Body of pancreas (tissue), 4 donors: Measurements from ENCODE around the gene ADGRB2.

Experiments used
- CTCF ChIP-seq, 7 experiments: fragments of 450-650 bp in 4 of 7; fragments of 200-600 bp in 3 of 7; sonication (generic) in 3 of 7; IDR thresholded peaks; one replicate each; pipeline ENCODE4 v1.5.1; 2016 to 2019; ENCODE audit warnings: antibody characterized with exemption in 7 of 7
- POLR2A ChIP-seq, 3 donors: fragments of 450-650 bp; IDR thresholded peaks; one replicate each; pipeline ENCODE4 v1.6.1; 2016; ENCODE audit warnings: antibody characterized with exemption in 3 of 3, mild to moderate bottlenecking in 2 of 3

- TF ChIP-seq CTCF (IDR thresholded peaks at IDR 0.05), result no peak
- no peak for TF ChIP-seq POLR2A (IDR thresholded peaks at IDR 0.05)
These were observed 68.8 kb downstream of the ADGRB2 start for GRCh38 chr1:31695327-31695726.
